GM12865 (cell line): ENCODE data around the gene FBXO11.

Source experiments
- DNase-seq: peaks from one replicate; pipeline ENCODE4 v3.0.0; 2010; ENCODE audit warnings: low read depth
- H3K4me3 ChIP-seq: 2 replicates; pipeline ENCODE4 v1.5.1; 2011; ENCODE audit warnings: mild to moderate bottlenecking, low read depth, low read length, control low read depth
- TF ChIP-seq, protein P1 (sequence below): IDR thresholded peaks from 2 replicates; pipeline ENCODE4 v1.5.1; 2011; ENCODE audit warnings: low read length, control low read depth, low read depth, inconsistent platforms; ENCODE audit not compliant: insufficient read depth; ENCODE audit errors: missing control alignments

The FBXO11 gene

GRCh38 chr2:47783486-47784351 is 122.6 kb downstream of the FBXO11 start:
- peak overlapping the region; percentile 94 for H3K4me3 ChIP-seq
- DNase-seq, result peak; percentile 82

GRCh38 chr2:47782671-47783485 is 123.4 kb downstream of the FBXO11 start, which contains the start of gene MSH6:
Gene MSH6 (plus strand): TSS chr2:47783145. CDS start chr2:47783234, 89 bp downstream.
- peak; percentile 93 for DNase-seq
- H3K4me3 ChIP-seq, result peak within 1 kb of the TSS; percentile 94
- TF ChIP-seq, protein P1, sequence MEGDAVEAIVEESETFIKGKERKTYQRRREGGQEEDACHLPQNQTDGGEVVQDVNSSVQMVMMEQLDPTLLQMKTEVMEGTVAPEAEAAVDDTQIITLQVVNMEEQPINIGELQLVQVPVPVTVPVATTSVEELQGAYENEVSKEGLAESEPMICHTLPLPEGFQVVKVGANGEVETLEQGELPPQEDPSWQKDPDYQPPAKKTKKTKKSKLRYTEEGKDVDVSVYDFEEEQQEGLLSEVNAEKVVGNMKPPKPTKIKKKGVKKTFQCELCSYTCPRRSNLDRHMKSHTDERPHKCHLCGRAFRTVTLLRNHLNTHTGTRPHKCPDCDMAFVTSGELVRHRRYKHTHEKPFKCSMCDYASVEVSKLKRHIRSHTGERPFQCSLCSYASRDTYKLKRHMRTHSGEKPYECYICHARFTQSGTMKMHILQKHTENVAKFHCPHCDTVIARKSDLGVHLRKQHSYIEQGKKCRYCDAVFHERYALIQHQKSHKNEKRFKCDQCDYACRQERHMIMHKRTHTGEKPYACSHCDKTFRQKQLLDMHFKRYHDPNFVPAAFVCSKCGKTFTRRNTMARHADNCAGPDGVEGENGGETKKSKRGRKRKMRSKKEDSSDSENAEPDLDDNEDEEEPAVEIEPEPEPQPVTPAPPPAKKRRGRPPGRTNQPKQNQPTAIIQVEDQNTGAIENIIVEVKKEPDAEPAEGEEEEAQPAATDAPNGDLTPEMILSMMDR, result no peak

More at GRCh38 chr2:47783486-47784351, 122.6 kb downstream of the FBXO11 start:
- TF ChIP-seq, protein P1, result no peak

DNA sequence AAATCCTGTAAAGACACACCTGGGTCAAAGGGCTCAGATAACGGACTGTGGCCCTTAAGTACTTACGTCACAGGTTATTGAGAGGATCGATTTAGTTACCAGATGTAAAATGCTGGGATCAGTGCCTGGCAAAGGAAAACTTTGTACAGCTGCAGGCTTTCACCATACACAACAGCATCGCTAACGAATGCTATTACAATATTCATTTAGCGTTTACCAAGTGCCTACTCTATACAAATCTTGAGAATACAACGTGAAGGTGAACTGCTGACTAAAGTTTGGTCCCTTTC is 124.0 kb downstream of the FBXO11 start:
- peak; percentile 24 for DNase-seq
- peak overlapping the region; percentile 80 for H3K4me3 ChIP-seq
- TF ChIP-seq, protein P1, result no peak

DNA sequence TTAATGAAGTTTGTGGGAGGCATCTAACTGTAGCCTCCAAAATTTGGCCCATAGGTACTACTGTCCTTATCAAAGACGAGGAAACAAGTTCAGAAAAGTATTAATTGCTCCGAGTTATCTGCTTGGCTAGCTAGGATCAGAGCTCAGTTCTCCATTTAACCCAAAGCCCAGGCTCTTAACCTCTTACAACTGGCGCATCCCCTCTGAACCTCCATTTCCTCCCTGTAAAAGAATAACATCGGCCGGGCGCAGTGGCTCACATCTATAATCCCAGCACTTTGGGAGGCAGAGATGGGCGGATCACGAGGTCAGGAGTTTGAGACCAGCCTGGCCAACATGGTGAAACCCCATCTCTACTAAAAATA is 126.9 kb downstream of the FBXO11 start:
- DNase-seq, result no peak
- TF ChIP-seq, protein P1, result no peak
- no peak overlapping the region for H3K4me3 ChIP-seq

DNA sequence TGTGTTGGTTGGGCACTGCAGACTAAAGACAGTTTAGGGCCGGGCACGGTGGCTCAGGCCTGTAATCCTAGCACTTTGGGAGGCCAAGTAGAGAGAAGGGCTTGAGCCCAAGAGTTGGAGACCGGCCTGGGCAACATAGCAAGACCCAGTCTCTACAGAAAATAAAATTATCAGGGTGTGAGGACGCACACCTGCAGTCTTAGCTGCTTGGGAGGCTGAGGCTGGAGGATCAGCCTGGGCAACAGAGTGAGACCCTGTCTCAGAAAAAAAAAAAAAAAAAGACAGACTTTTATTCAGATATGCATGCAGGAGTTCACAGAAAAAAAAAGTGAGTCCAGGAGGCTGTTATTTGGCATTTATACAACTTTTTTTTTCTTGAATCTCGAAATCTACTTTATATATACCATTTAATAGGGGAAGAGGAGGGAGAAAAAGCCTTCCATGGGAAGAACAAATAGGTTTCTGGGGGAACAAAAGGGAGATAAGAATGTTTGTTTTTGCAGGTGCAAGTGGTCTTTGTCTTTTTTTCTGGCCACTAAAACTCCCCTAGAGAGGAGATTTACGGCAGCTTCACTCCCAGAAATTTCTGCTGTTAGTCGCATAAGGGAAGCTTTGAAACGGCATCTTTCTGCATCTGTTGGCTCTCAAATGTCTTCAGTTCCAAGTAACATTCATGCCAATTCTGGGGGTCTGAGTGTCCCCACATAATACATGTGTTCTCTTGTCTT is 127.4 kb downstream of the FBXO11 start:
- TF ChIP-seq, protein P1, result no peak
- H3K4me3 ChIP-seq, result no peak overlapping the region
- no peak for DNase-seq

GRCh38 chr2:47777277-47777937 is 128.9 kb downstream of the FBXO11 start:
- DNase-seq, result no peak
- TF ChIP-seq, protein P1, result no peak
- no peak overlapping the region for H3K4me3 ChIP-seq
